CD4-positive, alpha-beta T cell treated with Interleukin-1 beta for 1 hour (primary cell): ENCODE data around the gene NHLH1.

Experiments
- DNase-seq, 2 donors: peaks; one replicate each; pipeline ENCODE4 v3.0.0-alpha.2; 2020 to 2022

NHLH1 gene

GRCh38 chr1:160359559-160360226 is 7.2 kb upstream of the NHLH1 start:
- DNase-seq, result no peak

GRCh38 chr1:160360227-160360695 is 6.6 kb upstream of the NHLH1 start:
- no peak for DNase-seq

GRCh38 chr1:160361199-160361598 is 5.7 kb upstream of the NHLH1 start:
- no peak for DNase-seq

- no peak for DNase-seq
Measured at GRCh38 chr1:160361814-160362167, 5.1 kb upstream of the NHLH1 start.

- no peak for DNase-seq
Measured at GRCh38 chr1:160362168-160362957, 4.5 kb upstream of the NHLH1 start.

- DNase-seq, result no peak
Measured at GRCh38 chr1:160363010-160363409, 3.9 kb upstream of the NHLH1 start.

- no peak for DNase-seq
Measured at GRCh38 chr1:160363951-160364735, 2.7 kb upstream of the NHLH1 start.

GRCh38 chr1:160365325-160365724 is 1.5 kb upstream of the NHLH1 start:
- no peak for DNase-seq

- no peak for DNase-seq
Measured at GRCh38 chr1:160367516-160367900, 637 bp downstream of the NHLH1 start.

GRCh38 chr1:160367934-160368923 is 1.4 kb downstream of the NHLH1 start:
- DNase-seq, result no peak

- DNase-seq, result no peak
Measured at GRCh38 chr1:160369087-160369486, 2.2 kb downstream of the NHLH1 start.

- no peak for DNase-seq
Measured at GRCh38 chr1:160370561-160371345, 3.9 kb downstream of the NHLH1 start.

- DNase-seq, result no peak
Measured at GRCh38 chr1:160371346-160371631, 4.4 kb downstream of the NHLH1 start.

GRCh38 chr1:160371756-160372155 is 4.9 kb downstream of the NHLH1 start:
- no peak for DNase-seq

- no peak for DNase-seq
Measured at GRCh38 chr1:160373696-160374095, 6.8 kb downstream of the NHLH1 start.

GRCh38 chr1:160374306-160375110 is 7.6 kb downstream of the NHLH1 start:
- DNase-seq, result no peak

- no peak for DNase-seq
Measured at GRCh38 chr1:160375788-160376524, 9.1 kb downstream of the NHLH1 start.

- DNase-seq, result peak; percentile 34 to 60
Measured at GRCh38 chr1:160376525-160377131, 9.8 kb downstream of the NHLH1 start.

- no peak for DNase-seq
Measured at GRCh38 chr1:160377585-160378206, 10.8 kb downstream of the NHLH1 start.
